Activated B cell treated with CpG ODN at 0.5 μM for 24 hours (primary cell): ENCODE results near the gene ZMIZ2. TPM values are rescaled to one million over a fixed set of nuclear protein-coding genes. Genes with fewer than 3 reads are reported as not detected.
"Not testable (repeated sequence)": the region's sequence is repeated elsewhere in the genome, so short reads cannot be mapped to it uniquely, and the experiment has no call there.

Experiments used
- ATAC-seq: fragments of 200-7000 bp; cut with Tn5 transposase; one replicate; pipeline ENCODE4 v1.10.0; 2021; ENCODE audit warnings: low read depth, mild to moderate bottlenecking, moderate library complexity
- CTCF ChIA-PET: fragments of 350-600 bp; sonication (Branson Sonifier 250); formaldehyde crosslinking; loops from one replicate; lab custom pipeline; 2021; ENCODE audit warnings: antibody characterized with exemption; lab: Charles Lee
- POLR2A ChIA-PET: fragments of 350-600 bp; sonication (Branson Sonifier 250); formaldehyde crosslinking; loops from one replicate; lab custom pipeline; 2021; ENCODE audit warnings: antibody characterized with exemption; lab: Charles Lee
- DNase-seq: peaks from one replicate; pipeline ENCODE4 v3.0.0; 2022
- H3K27ac Mint-ChIP-seq: one replicate; pipeline ENCODE4 v1.8.0; 2020; ENCODE audit warnings: mixed read lengths
- H3K27me3 Mint-ChIP-seq: one replicate; pipeline ENCODE4 v1.8.0; 2021; ENCODE audit warnings: mixed read lengths
- H3K36me3 Mint-ChIP-seq: one replicate; pipeline ENCODE4 v1.8.0; 2021; ENCODE audit warnings: low read depth, mixed read lengths
- H3K4me1 Mint-ChIP-seq: one replicate; pipeline ENCODE4 v1.8.0; 2021; ENCODE audit warnings: mixed read lengths
- H3K4me3 Mint-ChIP-seq: one replicate; pipeline ENCODE4 v1.8.0; 2020; ENCODE audit warnings: mild to moderate bottlenecking, mixed read lengths
- H3K9me3 Mint-ChIP-seq: one replicate; pipeline ENCODE4 v1.8.0; 2020; ENCODE audit warnings: mixed read lengths
- CTCF ChIP-seq: fragments of 200-600 bp; IDR thresholded peaks from one replicate; pipeline ENCODE4 v1.8.0; 2022; ENCODE audit warnings: antibody characterized with exemption, mild to moderate bottlenecking
- intact Hi-C: fragments of 100-400 bp; cut with micrococcal nuclease; formaldehyde crosslinking; loops from one replicate; pipeline ENCODE4 v1.15.1; 2024
- total RNA-seq: library from RNA; stranded (reverse); gene quantifications from 2 replicates; pipeline ENCODE4 v1.2.3, GENCODE V29; 2022

Gene ZMIZ2
- total RNA-seq, 1 donor from 2014 or later, result 440 TPM

GRCh38 chr7:44729949-44730590 lies 18.6 kb upstream of the ZMIZ2 start:
- TF ChIP-seq CTCF, result no peak
- Mint-ChIP-seq H3K4me1 (peaks cover 5% of the 10 kb centered on the region), H3K27ac (no peak overlapping the region), H3K4me3 (no peak overlapping the region), H3K27me3 (no peaks in the 10 kb centered on the region), H3K9me3 (no peaks in the 10 kb centered on the region), H3K36me3 (no peaks in the 10 kb centered on the region)
- DNase-seq, result no peak
- intact Hi-C loops, result no loop called here
- no peak for ATAC-seq
- ChIA-PET CTCF (no interaction called here), POLR2A (no interaction called here)

- H3K4me1 Mint-ChIP-seq, result peaks cover 14% of the 10 kb centered on the region
- H3K27me3 Mint-ChIP-seq, H3K9me3 Mint-ChIP-seq, CTCF ChIA-PET, DNase-seq, intact Hi-C loops, ATAC-seq, H3K36me3 Mint-ChIP-seq, H3K27ac Mint-ChIP-seq, H3K4me3 Mint-ChIP-seq: not testable (repeated sequence)
- POLR2A ChIA-PET, result interaction anchor here (0.6 to 1.0 kb wide), 4 partner anchors 18 to 97 kb away, joined by 3 to 10 read pairs (median 4); partner anchors contain the start of gene PPIA
Measured at GRCh38 chr7:44732971-44733370, 15.7 kb upstream of the ZMIZ2 start.

GRCh38 chr7:44733708-44734481 lies 14.8 kb upstream of the ZMIZ2 start:
- intact Hi-C loops, result no loop called here
- Mint-ChIP-seq H3K9me3 (no peaks in the 10 kb centered on the region), H3K36me3 (no peaks in the 10 kb centered on the region), H3K4me1 (peaks cover 15% of the 10 kb centered on the region), H3K4me3 (no peak overlapping the region), H3K27ac (no peak overlapping the region), H3K27me3 (no peaks in the 10 kb centered on the region)
- POLR2A ChIA-PET, result interaction anchor here (0.9 to 1.0 kb wide), 2 partner anchors 9 to 63 kb away, joined by 3 to 4 read pairs; partner anchors contain the start of gene PPIA
- ATAC-seq (no peak), DNase-seq (no peak)
- CTCF ChIA-PET, result no interaction called here
- TF ChIP-seq CTCF, result no peak

- ATAC-seq (peak; percentile 77), DNase-seq (no peak)
- Mint-ChIP-seq H3K36me3 (no peaks in the 10 kb centered on the region), H3K9me3 (no peaks in the 10 kb centered on the region), H3K4me3 (peak overlapping the region; percentile 47), H3K27me3 (no peaks in the 10 kb centered on the region), H3K27ac (peak overlapping the region; percentile 71), H3K4me1 (peaks cover 15% of the 10 kb centered on the region)
- ChIA-PET CTCF (interaction anchor here (1.1 kb wide), 1 partner anchor 16 kb away, joined by 4 read pairs; no protein-coding TSS in a partner anchor), POLR2A (interaction anchor here (0.7 to 1.9 kb wide), 11 partner anchors 11 to 849 kb away, joined by 3 to 15 read pairs (median 5); partner anchors contain the start of gene OGDH)
- TF ChIP-seq CTCF, result no peak
- intact Hi-C loops, result loop anchor here (1.0 kb wide), 1 partner anchor 16 kb away; no protein-coding TSS in a partner anchor
Measured at GRCh38 chr7:44735403-44736165, 13.1 kb upstream of the ZMIZ2 start.

GRCh38 chr7:44736896-44737295 lies 11.8 kb upstream of the ZMIZ2 start:
- Mint-ChIP-seq H3K4me3 (no peak overlapping the region), H3K36me3 (no peaks in the 10 kb centered on the region), H3K27ac (peak overlapping the region; percentile 53), H3K9me3 (no peaks in the 10 kb centered on the region), H3K27me3 (no peaks in the 10 kb centered on the region), H3K4me1 (peaks cover 15% of the 10 kb centered on the region)
- POLR2A ChIA-PET, result interaction anchor here (1.0 to 1.9 kb wide), 4 partner anchors 11 to 31 kb away, joined by 4 to 15 read pairs (median 7); no protein-coding TSS in a partner anchor
- ATAC-seq (no peak), DNase-seq (no peak)
- CTCF ChIA-PET, result no interaction called here
- intact Hi-C loops, result no loop called here
- TF ChIP-seq CTCF, result no peak
